Upper lobe of left lung (tissue), 6 donors: ENCODE measurements around the gene PIWIL4. TPM values are rescaled to one million over a fixed set of nuclear protein-coding genes. Genes with fewer than 3 reads are reported as not detected.

Experiments
- ATAC-seq, 2 donors: fragments of 200-7000 bp; cut with Tn5 transposase; one replicate each; pipeline ENCODE4 v1.9.1; 2022; ENCODE audit warnings: mild to moderate bottlenecking in 2 of 2, moderate library complexity in 2 of 2; ENCODE audit not compliant: low FRiP score in 2 of 2
- DNase-seq, 2 donors: peaks; one replicate each; pipeline ENCODE4 v3.0.0-alpha.2; 2019 to 2020
- H3K27ac ChIP-seq, 4 donors: fragments of 200-600 bp; sonication (generic); one replicate each; pipeline ENCODE4 v1.5.1; 2016 to 2019
- H3K27me3 ChIP-seq, 4 donors: fragments of 200-600 bp; sonication (generic); one replicate each; pipeline ENCODE4 v1.5.1; 2017 to 2019
- H3K36me3 ChIP-seq, 4 donors: fragments of 200-600 bp; sonication (generic); one replicate each; pipeline ENCODE4 v1.5.1; 2016 to 2019
- H3K4me1 ChIP-seq, 4 donors: fragments of 200-600 bp; sonication (generic); one replicate each; pipeline ENCODE4 v1.5.1; 2018 to 2019
- H3K4me3 ChIP-seq, 4 donors: fragments of 200-600 bp; sonication (generic); one replicate each; pipeline ENCODE4 v1.5.1; 2017 to 2019; ENCODE audit warnings: mild to moderate bottlenecking in 2 of 4, moderate library complexity in 1 of 4
- H3K9me3 ChIP-seq, 4 donors: fragments of 200-600 bp; sonication (generic); one replicate each; pipeline ENCODE4 v1.5.1; 2018 to 2019
- EP300 ChIP-seq, 4 donors: sonication (generic); formaldehyde crosslinking; IDR thresholded peaks; one replicate each; pipeline ENCODE4 v1.5.1; 2017; ENCODE audit warnings: antibody characterized with exemption in 4 of 4, control low read depth in 2 of 4
- POLR2A ChIP-seq, 4 donors: fragments of 450-650 bp; IDR thresholded peaks; one replicate each; pipeline ENCODE4 v1.5.1; 2016 to 2017; ENCODE audit warnings: antibody characterized with exemption in 4 of 4, mild to moderate bottlenecking in 2 of 4
- POLR2AphosphoS5 ChIP-seq, 2 donors: sonication (generic); formaldehyde crosslinking; IDR thresholded peaks; one replicate each; pipeline ENCODE4 v1.5.1; 2017; ENCODE audit warnings: antibody characterized with exemption in 2 of 2
- WGBS, 2 donors: methylation state at CpG; one replicate each; pipeline ENCODE4 v1.1.5; 2017 to 2018; 5-methylcytosine and 5-hydroxymethylcytosine counted together
- total RNA-seq, 6 donors: library from RNA; depleted of rRNA in 4 of 6; stranded (reverse); fragments of >200 nt in 4 of 6; gene quantifications; one replicate each; pipeline versions ENCODE4 v1.1.0 to v1.2.1, GENCODE V29; 2016 to 2021
- TF ChIP-seq, protein P1 (sequence below), 6 experiments: fragments of 450-650 bp in 4 of 6; fragments of 200-600 bp in 2 of 6; sonication (generic) in 2 of 6; IDR thresholded peaks; one replicate each; pipeline ENCODE4 v1.5.1; 2016 to 2019; ENCODE audit warnings: antibody characterized with exemption in 6 of 6
- donor health status: DM: no; HTN: no; CAD: no; lungs with moderate emphysema.
- donor health status: DM: no; HTN: yes; CAD: no; lungs with severe emphysema.

Gene PIWIL4
- total RNA-seq, 6 donors from 2014 or later: 1.5 to 9.4 (median 4.8) TPM

DNA sequence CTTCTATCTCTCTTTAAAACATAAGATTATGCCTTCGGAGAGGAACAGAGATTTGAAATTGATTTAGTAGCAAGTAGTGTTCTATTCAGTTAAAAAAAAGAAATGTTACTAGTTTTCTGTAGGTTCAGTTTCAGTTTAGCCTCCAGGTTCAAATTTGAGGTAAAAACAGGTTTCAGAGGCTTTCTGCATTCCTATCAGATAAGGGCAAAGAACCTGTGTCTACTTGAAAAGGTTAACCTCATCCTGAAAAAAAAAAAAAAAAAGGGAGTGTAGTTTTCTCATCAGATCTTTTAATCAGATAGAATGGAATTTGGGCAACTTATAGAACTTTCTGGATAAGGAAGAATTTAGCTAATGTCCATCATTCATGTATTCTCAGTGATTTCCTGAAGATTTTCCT is 42.8 kb upstream of the PIWIL4 start:
- WGBS, 2 donors: 78 to 91% methylated on average over 1 of the region's 1 CpG
- no peak for ATAC-seq

GRCh38 chr11:94525546-94526324 is 41.4 kb upstream of the PIWIL4 start:
- H3K27me3 ChIP-seq: no peaks in the 10 kb centered on the region
- DNase-seq (peak in 1 of 2 donors; percentile 81), ATAC-seq (no peak)
- no peak overlapping the region for H3K27ac ChIP-seq
- H3K4me1 ChIP-seq: peaks cover 0 to 5% (median 0%) of the 10 kb centered on the region in 4 donors
- H3K4me3 ChIP-seq: no peak overlapping the region
- H3K9me3 ChIP-seq: no peaks in the 10 kb centered on the region
- TF ChIP-seq POLR2A (IDR thresholded peaks at IDR 0.05) (no peak), POLR2AphosphoS5 (IDR thresholded peaks at IDR 0.05) (no peak), EP300 (IDR thresholded peaks at IDR 0.05) (no peak)
- TF ChIP-seq, protein P1, sequence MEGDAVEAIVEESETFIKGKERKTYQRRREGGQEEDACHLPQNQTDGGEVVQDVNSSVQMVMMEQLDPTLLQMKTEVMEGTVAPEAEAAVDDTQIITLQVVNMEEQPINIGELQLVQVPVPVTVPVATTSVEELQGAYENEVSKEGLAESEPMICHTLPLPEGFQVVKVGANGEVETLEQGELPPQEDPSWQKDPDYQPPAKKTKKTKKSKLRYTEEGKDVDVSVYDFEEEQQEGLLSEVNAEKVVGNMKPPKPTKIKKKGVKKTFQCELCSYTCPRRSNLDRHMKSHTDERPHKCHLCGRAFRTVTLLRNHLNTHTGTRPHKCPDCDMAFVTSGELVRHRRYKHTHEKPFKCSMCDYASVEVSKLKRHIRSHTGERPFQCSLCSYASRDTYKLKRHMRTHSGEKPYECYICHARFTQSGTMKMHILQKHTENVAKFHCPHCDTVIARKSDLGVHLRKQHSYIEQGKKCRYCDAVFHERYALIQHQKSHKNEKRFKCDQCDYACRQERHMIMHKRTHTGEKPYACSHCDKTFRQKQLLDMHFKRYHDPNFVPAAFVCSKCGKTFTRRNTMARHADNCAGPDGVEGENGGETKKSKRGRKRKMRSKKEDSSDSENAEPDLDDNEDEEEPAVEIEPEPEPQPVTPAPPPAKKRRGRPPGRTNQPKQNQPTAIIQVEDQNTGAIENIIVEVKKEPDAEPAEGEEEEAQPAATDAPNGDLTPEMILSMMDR (IDR thresholded peaks at IDR 0.05): no peak
- WGBS, 2 donors: 24 to 33% methylated on average over 5 of the region's 5 CpGs
- H3K36me3 ChIP-seq: no peaks in the 10 kb centered on the region

More for the DNA sequence above, 42.8 kb upstream of the PIWIL4 start:
- Histone ChIP-seq H3K4me3 (no peak overlapping the region), H3K27me3 (no peaks in the 10 kb centered on the region), H3K36me3 (no peaks in the 10 kb centered on the region), H3K27ac (no peak overlapping the region), H3K9me3 (no peaks in the 10 kb centered on the region), H3K4me1 (peaks cover 0 to 11% (median 0%) of the 10 kb centered on the region in 4 donors)
- TF ChIP-seq POLR2A (IDR thresholded peaks at IDR 0.05) (no peak), EP300 (IDR thresholded peaks at IDR 0.05) (no peak), POLR2AphosphoS5 (IDR thresholded peaks at IDR 0.05) (no peak)
- TF ChIP-seq, protein P1 (IDR thresholded peaks at IDR 0.05): no peak
- DNase-seq: no peak

DNA sequence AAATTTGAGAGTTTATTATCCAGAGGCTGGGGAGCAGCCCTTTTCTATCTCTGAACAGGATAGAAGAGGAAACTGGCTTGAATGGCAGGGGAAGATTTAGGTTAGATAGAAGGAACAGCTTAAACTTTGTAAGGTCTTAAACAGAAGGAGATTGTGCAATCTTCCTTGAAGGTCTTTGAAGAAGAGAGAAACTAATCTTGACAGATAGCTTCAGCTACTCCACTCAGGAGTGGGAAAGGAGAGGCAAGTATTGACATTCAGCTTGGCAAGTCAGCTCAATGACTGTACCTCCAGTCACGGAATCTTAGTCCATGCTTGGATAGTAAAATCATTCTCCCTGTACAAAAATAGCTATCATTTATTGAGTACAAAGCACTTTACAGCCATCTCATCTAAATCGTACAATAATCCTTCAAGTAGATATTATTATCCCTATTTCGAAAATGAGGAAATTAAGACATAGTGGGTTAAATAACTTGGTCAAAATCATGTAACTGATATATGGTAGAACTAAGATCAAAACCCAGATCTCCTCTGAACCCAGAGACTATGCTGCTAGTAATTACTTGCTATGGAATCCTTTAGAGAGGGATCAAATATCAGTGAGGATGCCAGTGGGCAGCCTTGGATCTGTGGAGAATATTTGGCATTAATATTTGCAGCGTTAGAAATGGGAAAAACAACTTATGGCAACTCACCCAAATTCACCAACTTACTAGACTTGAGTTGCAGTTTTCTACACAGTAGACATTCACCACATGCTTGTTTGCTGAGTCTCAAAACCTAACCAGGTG is 40.3 kb upstream of the PIWIL4 start:
- whole genome bisulfite sequencing, 2 donors: 60 to 76% methylated on average over 4 of the region's 4 CpGs
- Histone ChIP-seq H3K36me3 (no peaks in the 10 kb centered on the region), H3K27ac (no peak overlapping the region), H3K9me3 (no peaks in the 10 kb centered on the region), H3K4me1 (peaks cover 0 to 5% (median 0%) of the 10 kb centered on the region in 4 donors), H3K4me3 (no peak overlapping the region), H3K27me3 (no peaks in the 10 kb centered on the region)
- ATAC-seq (no peak), DNase-seq (no peak)
- TF ChIP-seq, protein P1 (IDR thresholded peaks at IDR 0.05): no peak
- TF ChIP-seq POLR2AphosphoS5 (IDR thresholded peaks at IDR 0.05) (no peak), EP300 (IDR thresholded peaks at IDR 0.05) (no peak), POLR2A (IDR thresholded peaks at IDR 0.05) (no peak)

DNA sequence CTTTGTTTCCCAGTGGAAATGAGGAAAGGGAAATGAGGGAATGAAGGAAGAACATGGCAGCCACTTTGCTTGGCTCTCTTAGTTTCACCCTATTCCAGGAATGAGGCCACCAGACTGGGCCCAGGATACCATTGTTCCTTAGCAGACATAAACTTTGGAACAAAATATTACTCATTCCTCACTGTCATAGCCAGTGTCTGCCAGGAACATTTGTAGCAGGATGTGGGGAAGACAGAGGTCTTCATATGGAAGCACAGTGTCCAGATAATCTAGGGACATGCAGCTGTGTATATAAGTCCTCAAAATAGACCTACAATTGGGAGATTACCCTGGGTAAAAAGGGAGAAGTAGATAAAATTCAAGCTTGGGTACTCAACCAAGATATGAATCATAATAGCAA is 38.6 kb upstream of the PIWIL4 start:
- peaks cover 0 to 5% (median under 1%) of the 10 kb centered on the region in 4 donors for H3K4me1 ChIP-seq
- H3K9me3 ChIP-seq: no peaks in the 10 kb centered on the region
- no peaks in the 10 kb centered on the region for H3K36me3 ChIP-seq
- no peaks in the 10 kb centered on the region for H3K27me3 ChIP-seq
- H3K27ac ChIP-seq: no peak overlapping the region
- no peak overlapping the region for H3K4me3 ChIP-seq
- no peak for ATAC-seq
- TF ChIP-seq POLR2AphosphoS5 (IDR thresholded peaks at IDR 0.05): no peak
- TF ChIP-seq, protein P1 (IDR thresholded peaks at IDR 0.05): no peak
- TF ChIP-seq POLR2A (IDR thresholded peaks at IDR 0.05): no peak
- no peak for TF ChIP-seq EP300 (IDR thresholded peaks at IDR 0.05)
- DNase-seq: no peak
